Mammary epithelial cell (primary cell): Measurements from ENCODE around the gene TMCO5A.

Source experiments
- EZH2 ChIP-seq: IDR thresholded peaks from 2 replicates; pipeline ENCODE4 v1.6.1; 2012; ENCODE audit warnings: low read length, inconsistent platforms, borderline replicate concordance
- TF ChIP-seq, protein P1 (sequence below), 2 donors: IDR thresholded peaks in 1 of 2; conservative IDR thresholded peaks in 1 of 2; 2 replicates each; pipeline ENCODE4 v1.5.1; 2011 to 2012; ENCODE audit warnings: inconsistent platforms in 2 of 2, low read length in 2 of 2, mild to moderate bottlenecking in 2 of 2, control low read depth in 1 of 2, low read depth in 1 of 2; ENCODE audit not compliant: insufficient read depth in 1 of 2; ENCODE audit errors: extremely low read depth in 1 of 2

DNA sequence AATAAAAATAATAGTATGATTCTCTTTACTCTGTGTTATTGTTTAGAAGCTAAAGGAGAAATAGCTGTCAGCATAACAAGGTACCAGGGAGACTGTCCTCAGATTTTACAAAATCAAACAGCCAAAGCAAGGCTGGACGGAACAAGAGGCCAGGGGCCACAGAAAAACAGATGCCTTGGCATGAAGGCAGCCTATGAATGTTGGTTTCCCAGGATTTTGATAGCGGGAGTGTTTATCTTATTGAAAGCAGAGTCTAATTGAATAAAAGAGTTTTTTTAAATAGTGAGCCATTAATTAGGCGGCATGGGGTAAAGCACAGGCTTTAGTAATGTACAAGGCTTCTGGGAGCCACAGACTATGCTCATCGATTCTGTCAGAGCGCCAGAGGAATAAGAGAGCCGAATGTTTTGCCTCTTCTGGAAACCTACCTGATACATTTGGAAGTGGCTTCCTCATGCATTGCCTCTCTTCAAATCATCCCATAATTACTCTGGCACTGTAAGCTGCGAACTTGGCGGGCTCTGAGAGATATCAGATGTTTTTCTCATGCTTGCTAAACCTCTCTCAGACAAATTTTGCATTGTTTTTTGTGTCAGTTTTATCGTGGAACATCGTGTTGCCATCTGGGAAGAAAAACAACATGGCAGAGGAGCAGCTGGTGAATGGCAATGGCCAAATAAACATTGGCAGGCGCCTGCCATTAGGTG, 30.4 kb upstream of the TMCO5A start:
- TF ChIP-seq, protein P1, sequence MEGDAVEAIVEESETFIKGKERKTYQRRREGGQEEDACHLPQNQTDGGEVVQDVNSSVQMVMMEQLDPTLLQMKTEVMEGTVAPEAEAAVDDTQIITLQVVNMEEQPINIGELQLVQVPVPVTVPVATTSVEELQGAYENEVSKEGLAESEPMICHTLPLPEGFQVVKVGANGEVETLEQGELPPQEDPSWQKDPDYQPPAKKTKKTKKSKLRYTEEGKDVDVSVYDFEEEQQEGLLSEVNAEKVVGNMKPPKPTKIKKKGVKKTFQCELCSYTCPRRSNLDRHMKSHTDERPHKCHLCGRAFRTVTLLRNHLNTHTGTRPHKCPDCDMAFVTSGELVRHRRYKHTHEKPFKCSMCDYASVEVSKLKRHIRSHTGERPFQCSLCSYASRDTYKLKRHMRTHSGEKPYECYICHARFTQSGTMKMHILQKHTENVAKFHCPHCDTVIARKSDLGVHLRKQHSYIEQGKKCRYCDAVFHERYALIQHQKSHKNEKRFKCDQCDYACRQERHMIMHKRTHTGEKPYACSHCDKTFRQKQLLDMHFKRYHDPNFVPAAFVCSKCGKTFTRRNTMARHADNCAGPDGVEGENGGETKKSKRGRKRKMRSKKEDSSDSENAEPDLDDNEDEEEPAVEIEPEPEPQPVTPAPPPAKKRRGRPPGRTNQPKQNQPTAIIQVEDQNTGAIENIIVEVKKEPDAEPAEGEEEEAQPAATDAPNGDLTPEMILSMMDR (conservative IDR thresholded peaks at IDR 0.05 in 1 of 2, IDR thresholded peaks at IDR 0.05 in 1 of 2; ENCODE audit: extremely low read depth in 1 of 2, insufficient read depth in 1 of 2, low read depth in 1 of 2, low read length in 2 of 2) = no peak
- TF ChIP-seq EZH2 = no peak
